ENCODE results near the gene CITED2.
A peak's percentile ranks its signal among the peaks of the same experiment; 100 is the strongest.

CITED2 gene

GRCh38 chr6:139364982-139365379, 9.5 kb downstream of the CITED2 start:
- TF ChIP-seq GLIS1 (tag by site-specific recombination; IDR thresholded peaks at IDR 0.05) (no peak), ZNF223 (tag by site-specific recombination; IDR thresholded peaks at IDR 0.05) (no peak)
- Histone ChIP-seq H3K27ac (ENCODE audit: extremely low read depth, low read depth, low read length) (no peak overlapping the region), H3K36me3 (ENCODE audit: control insufficient read depth in 2 of 2, insufficient read depth in 1 of 2, low read length in 2 of 2) (no peaks in the 10 kb centered on the region), H3K4me3 (ENCODE audit: low read depth, low read length) (no peak overlapping the region), H3K9me3 (ENCODE audit: control insufficient read depth, insufficient read depth, low read depth, low read length) (no peaks in the 10 kb centered on the region), H3K4me1 (ENCODE audit: control insufficient read depth, insufficient read depth, low read length) (peaks cover 18% of the 10 kb centered on the region)
- CTCF ChIA-PET, result interaction anchor here (0.6 to 2.9 kb wide), 40 partner anchors 8 to 1249 kb away, joined by 3 to 86 read pairs (median 4); partner anchors contain the start of genes CITED2 and REPS1
- POLR2A ChIA-PET, result interaction anchor here (1.1 to 1.8 kb wide), 2 partner anchors 9 to 146 kb away, joined by 6 to 11 read pairs; partner anchors contain the start of gene CITED2

GRCh38 chr6:139364302-139364981, 10.0 kb downstream of the CITED2 start:
- ChIA-PET CTCF (interaction anchor here (0.6 to 2.9 kb wide), 45 partner anchors 8 to 1248 kb away, joined by 3 to 86 read pairs (median 4); partner anchors contain the start of genes CITED2 and REPS1), POLR2A (interaction anchor here (1.1 to 1.8 kb wide), 2 partner anchors 9 to 145 kb away, joined by 6 to 11 read pairs; partner anchors contain the start of gene CITED2)
- Histone ChIP-seq H3K27ac (ENCODE audit: extremely low read depth, low read depth, low read length) (no peak overlapping the region), H3K4me1 (ENCODE audit: control insufficient read depth, insufficient read depth, low read length) (peaks cover 15% of the 10 kb centered on the region), H3K4me3 (ENCODE audit: low read depth, low read length) (no peak overlapping the region), H3K9me3 (ENCODE audit: control insufficient read depth, insufficient read depth, low read depth, low read length) (no peaks in the 10 kb centered on the region), H3K36me3 (ENCODE audit: control insufficient read depth in 2 of 2, insufficient read depth in 1 of 2, low read length in 2 of 2) (no peaks in the 10 kb centered on the region)
- TF ChIP-seq, protein P1, sequence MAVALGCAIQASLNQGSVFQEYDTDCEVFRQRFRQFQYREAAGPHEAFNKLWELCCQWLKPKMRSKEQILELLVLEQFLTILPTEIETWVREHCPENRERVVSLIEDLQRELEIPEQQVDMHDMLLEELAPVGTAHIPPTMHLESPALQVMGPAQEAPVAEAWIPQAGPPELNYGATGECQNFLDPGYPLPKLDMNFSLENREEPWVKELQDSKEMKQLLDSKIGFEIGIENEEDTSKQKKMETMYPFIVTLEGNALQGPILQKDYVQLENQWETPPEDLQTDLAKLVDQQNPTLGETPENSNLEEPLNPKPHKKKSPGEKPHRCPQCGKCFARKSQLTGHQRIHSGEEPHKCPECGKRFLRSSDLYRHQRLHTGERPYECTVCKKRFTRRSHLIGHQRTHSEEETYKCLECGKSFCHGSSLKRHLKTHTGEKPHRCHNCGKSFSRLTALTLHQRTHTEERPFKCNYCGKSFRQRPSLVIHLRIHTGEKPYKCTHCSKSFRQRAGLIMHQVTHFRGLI (tag by site-specific recombination; IDR thresholded peaks at IDR 0.05), result no peak
- TF ChIP-seq ZNF843 (tag by site-specific recombination; IDR thresholded peaks at IDR 0.05) (no peak), IKZF3 (tag by site-specific recombination; IDR thresholded peaks at IDR 0.05) (no peak), ZNF660 (tag by site-specific recombination; IDR thresholded peaks at IDR 0.05) (peak; percentile 81; the same call in 1 of the 2 replicates), MZF1 (tag by site-specific recombination; IDR thresholded peaks at IDR 0.05; ENCODE audit: borderline replicate concordance) (peak; percentile 36; the same call in 1 of the 2 replicates), ZNF112 (tag by site-specific recombination; IDR thresholded peaks at IDR 0.05) (no peak), ZNF654 (tag by site-specific recombination; IDR thresholded peaks at IDR 0.05; ENCODE audit: low read depth) (peak; percentile 93), GFI1B (tag by site-specific recombination; IDR thresholded peaks at IDR 0.05) (no peak), ZXDB (tag by site-specific recombination; IDR thresholded peaks at IDR 0.05) (no peak)
- TF ChIP-seq, protein P2, sequence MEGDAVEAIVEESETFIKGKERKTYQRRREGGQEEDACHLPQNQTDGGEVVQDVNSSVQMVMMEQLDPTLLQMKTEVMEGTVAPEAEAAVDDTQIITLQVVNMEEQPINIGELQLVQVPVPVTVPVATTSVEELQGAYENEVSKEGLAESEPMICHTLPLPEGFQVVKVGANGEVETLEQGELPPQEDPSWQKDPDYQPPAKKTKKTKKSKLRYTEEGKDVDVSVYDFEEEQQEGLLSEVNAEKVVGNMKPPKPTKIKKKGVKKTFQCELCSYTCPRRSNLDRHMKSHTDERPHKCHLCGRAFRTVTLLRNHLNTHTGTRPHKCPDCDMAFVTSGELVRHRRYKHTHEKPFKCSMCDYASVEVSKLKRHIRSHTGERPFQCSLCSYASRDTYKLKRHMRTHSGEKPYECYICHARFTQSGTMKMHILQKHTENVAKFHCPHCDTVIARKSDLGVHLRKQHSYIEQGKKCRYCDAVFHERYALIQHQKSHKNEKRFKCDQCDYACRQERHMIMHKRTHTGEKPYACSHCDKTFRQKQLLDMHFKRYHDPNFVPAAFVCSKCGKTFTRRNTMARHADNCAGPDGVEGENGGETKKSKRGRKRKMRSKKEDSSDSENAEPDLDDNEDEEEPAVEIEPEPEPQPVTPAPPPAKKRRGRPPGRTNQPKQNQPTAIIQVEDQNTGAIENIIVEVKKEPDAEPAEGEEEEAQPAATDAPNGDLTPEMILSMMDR (tag by site-specific recombination; IDR thresholded peaks at IDR 0.05), result 0 out of 2 replicates have a peak, but pooled peaks have one; percentile 28
- TF ChIP-seq, protein P3, sequence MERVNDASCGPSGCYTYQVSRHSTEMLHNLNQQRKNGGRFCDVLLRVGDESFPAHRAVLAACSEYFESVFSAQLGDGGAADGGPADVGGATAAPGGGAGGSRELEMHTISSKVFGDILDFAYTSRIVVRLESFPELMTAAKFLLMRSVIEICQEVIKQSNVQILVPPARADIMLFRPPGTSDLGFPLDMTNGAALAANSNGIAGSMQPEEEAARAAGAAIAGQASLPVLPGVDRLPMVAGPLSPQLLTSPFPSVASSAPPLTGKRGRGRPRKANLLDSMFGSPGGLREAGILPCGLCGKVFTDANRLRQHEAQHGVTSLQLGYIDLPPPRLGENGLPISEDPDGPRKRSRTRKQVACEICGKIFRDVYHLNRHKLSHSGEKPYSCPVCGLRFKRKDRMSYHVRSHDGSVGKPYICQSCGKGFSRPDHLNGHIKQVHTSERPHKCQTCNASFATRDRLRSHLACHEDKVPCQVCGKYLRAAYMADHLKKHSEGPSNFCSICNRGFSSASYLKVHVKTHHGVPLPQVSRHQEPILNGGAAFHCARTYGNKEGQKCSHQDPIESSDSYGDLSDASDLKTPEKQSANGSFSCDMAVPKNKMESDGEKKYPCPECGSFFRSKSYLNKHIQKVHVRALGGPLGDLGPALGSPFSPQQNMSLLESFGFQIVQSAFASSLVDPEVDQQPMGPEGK (tag by site-specific recombination; IDR thresholded peaks at IDR 0.05), result 0 out of 2 replicates have a peak, but pooled peaks have one; percentile 29
- TF ChIP-seq, protein P4, sequence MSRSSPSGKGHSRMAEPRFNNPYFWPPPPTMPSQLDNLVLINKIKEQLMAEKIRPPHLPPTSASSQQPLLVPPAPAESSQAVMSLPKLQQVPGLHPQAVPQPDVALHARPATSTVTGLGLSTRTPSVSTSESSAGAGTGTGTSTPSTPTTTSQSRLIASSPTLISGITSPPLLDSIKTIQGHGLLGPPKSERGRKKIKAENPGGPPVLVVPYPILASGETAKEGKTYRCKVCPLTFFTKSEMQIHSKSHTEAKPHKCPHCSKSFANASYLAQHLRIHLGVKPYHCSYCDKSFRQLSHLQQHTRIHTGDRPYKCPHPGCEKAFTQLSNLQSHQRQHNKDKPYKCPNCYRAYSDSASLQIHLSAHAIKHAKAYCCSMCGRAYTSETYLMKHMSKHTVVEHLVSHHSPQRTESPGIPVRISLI (tag by site-specific recombination; IDR thresholded peaks at IDR 0.05), result peak; percentile 71; the same call in 1 of the 2 replicates
